ENCODE measurements around the gene TLE2.
A peak's percentile ranks its signal among the peaks of the same experiment; 100 is the strongest.

TLE2 gene

DNA sequence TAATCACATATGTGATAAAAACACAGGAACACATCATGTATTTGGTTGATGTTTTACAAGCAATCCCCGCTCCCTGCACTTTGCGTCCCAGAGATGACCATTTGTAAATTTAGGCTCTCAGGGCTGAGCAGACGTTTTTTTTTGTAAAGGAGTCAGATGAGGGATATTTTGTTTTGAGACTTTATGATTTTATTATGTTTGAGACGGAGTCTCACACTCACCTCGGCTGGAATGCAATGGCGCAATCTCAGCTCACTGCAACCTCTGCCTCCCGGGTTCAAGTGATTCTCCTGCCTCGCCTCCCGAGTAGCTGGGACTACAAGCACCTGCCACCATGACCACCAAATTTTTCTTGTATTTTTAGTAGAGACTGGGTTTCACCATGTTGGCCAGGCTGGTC is 50.3 kb downstream of the TLE2 start:
- H3K4me3 ChIP-seq (ENCODE audit: low read depth, low read length), result no peak overlapping the region
- no peak for DNase-seq (ENCODE audit: low read depth)
- in situ Hi-C loops (cut with HindIII; ENCODE audit: low sequenced_read_pairs), result no loop called here
- TF ChIP-seq, protein P1, sequence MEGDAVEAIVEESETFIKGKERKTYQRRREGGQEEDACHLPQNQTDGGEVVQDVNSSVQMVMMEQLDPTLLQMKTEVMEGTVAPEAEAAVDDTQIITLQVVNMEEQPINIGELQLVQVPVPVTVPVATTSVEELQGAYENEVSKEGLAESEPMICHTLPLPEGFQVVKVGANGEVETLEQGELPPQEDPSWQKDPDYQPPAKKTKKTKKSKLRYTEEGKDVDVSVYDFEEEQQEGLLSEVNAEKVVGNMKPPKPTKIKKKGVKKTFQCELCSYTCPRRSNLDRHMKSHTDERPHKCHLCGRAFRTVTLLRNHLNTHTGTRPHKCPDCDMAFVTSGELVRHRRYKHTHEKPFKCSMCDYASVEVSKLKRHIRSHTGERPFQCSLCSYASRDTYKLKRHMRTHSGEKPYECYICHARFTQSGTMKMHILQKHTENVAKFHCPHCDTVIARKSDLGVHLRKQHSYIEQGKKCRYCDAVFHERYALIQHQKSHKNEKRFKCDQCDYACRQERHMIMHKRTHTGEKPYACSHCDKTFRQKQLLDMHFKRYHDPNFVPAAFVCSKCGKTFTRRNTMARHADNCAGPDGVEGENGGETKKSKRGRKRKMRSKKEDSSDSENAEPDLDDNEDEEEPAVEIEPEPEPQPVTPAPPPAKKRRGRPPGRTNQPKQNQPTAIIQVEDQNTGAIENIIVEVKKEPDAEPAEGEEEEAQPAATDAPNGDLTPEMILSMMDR (IDR thresholded peaks at IDR 0.05; ENCODE audit: low read depth, low read length, missing control alignments), result no peak

DNA sequence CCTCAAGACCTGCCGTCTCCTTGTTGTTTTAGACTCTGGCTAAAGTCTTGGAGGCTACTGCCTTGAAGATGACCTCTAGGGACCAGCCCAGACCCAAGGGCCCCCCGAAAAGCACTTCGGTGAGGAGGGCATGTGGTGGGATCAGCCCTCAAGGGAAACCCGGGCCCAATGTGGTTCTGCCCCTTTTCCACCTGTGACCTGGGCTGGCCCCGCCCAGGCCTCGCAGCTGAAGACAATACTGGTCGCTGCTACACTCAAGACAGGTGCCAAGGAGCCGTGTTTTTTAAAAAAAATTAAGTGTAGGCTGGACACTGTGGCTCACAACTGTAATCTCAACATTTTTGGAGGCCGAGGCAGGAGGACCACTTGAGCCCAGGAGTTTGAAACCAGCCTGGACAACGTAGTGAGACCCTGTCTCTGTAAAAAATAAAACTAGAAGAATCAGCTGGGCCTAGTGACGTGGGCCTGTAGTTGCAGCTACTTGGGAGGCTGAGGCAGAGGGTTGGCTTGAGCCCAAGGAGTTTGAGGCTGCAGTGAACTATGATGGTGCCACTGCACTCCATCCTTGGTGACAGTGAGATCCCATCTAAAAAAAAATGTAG is 50.8 kb downstream of the TLE2 start:
- in situ Hi-C loops (cut with HindIII; ENCODE audit: low sequenced_read_pairs), result no loop called here
- no peak overlapping the region for H3K4me3 ChIP-seq (ENCODE audit: low read depth, low read length)
- no peak for DNase-seq (ENCODE audit: low read depth)
- TF ChIP-seq, protein P1 (IDR thresholded peaks at IDR 0.05; ENCODE audit: low read depth, low read length, missing control alignments), result no peak

DNA sequence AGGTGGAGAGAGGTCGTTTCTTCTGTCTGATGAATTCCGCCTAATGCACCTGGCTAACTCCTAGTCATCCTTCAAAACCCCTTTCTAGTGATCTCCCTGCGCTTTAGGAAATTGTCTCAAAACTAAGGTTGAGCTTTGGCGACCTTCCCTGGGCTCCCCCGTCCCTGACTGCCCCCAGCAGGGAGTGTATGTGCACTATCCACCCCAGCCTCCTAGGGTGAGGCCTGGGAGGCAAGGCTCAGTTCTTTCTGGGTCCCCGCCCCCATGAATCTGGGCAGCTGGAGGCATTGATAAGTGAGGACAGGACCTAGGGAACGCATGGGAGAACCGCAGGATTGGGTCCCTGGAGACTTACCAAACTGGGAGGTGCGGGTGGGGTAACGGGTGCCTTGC is 51.3 kb downstream of the TLE2 start:
- DNase-seq (ENCODE audit: low read depth), result no peak
- in situ Hi-C loops (cut with HindIII; ENCODE audit: low sequenced_read_pairs), result no loop called here
- no peak overlapping the region for H3K4me3 ChIP-seq (ENCODE audit: low read depth, low read length)
- TF ChIP-seq, protein P1 (IDR thresholded peaks at IDR 0.05; ENCODE audit: low read depth, low read length, missing control alignments), result no peak

DNA sequence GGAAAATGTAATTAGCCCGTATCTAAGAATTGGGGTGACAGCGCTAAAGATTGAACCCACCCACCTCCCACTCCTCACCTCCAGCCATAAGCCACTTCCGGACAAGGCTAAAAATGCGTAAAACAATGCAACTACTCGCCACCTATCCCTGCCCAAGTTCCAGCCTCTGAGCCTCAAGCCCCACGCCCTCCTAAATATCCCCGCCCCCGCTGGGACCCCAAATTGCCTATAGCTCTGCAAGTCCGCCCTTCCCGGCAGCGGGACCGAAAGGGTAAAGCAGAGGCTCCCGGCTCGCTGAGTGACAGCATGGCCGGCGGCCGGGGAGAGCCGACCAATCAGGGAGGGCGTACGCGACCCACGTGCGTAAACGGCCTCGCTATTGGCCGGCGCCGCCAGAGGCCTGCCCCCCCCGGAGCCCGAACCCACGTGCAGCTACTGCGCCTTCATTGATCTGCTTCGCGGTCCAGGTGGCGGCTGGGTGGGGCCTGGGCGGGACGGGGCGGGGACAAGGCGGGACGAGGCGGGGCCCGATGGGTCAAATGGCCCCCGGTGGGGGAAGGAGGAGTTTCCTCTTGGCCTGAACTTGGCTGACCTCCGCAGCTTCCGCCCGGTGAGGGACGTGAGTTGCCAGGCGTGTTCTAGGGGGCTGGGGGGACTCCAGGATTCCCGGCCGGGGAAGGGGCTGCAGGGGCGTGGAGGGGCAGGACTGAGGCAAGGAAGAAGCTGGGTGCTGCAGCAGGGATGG is 51.9 kb downstream of the TLE2 start, which contains the start of gene TLE6:
Gene TLE6 (plus strand): TSS at position 564 of the 745 bp plus-strand sequence. CDS start 670 bp downstream, outside the sequence.
- in situ Hi-C loops (cut with HindIII; ENCODE audit: low sequenced_read_pairs), result no loop called here
- H3K4me3 ChIP-seq (ENCODE audit: low read depth, low read length), result peak within 1 kb of the TSS; percentile 47
- peak; percentile 74 for DNase-seq (ENCODE audit: low read depth)
- TF ChIP-seq, protein P1 (IDR thresholded peaks at IDR 0.05; ENCODE audit: low read depth, low read length, missing control alignments), result no peak

DNA sequence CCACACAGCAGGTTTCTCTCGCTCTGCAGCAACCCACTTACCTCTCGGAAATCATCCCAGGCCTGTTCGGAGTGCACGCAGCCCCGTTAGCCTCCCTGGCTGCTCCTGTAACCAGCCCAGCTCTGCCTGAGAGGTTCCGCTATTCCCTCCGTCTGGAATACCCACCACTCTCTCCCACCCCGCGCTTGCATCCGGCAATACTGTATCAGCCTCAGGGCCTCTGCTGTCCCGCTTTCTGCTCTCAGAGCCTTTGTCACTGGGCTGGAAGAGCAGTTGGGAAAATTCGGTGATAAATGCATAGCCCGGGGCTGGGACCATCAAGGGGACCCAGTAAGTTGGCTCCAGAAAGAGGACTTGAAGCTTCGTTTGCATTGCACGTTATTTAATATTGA is 52.5 kb downstream of the TLE2 start:
- TF ChIP-seq, protein P1 (IDR thresholded peaks at IDR 0.05; ENCODE audit: low read depth, low read length, missing control alignments), result no peak
- in situ Hi-C loops (cut with HindIII; ENCODE audit: low sequenced_read_pairs), result no loop called here
- H3K4me3 ChIP-seq (ENCODE audit: low read depth, low read length), result peak overlapping the region; percentile 47
- DNase-seq (ENCODE audit: low read depth), result no peak

DNA sequence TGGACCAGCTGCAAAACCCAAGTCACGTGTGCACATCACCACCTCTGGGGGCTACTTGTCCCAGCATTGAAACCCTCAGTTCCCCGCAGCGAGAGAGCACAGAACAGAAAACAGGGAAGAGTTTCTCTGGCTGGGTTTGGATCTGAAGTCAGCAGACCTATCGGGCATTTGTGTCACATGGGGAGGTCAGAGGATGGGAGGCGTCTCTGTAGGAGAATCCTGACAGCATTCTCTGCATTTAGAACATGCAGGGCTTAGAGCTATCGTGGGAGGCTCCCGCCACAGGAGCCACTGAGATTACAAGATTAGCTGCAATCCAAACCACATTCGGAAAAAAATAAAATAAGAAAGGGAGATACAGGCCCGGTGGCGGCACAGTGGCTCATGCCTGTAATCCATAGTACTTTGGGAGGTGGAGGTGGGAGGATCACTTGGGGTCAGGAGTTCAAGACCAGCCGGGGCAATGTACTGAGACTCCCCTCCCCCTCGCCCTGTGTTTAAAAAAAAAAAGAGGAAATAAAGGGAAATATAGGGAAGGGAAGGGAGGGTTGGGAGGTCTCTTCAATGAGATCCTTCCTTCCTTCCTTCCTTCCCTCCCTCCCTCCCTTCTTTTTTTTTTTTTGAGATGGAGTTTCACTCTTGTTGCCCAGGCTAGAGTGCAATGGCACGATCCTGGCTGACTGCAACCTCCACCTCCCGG is 54.6 kb downstream of the TLE2 start:
- in situ Hi-C loops (cut with HindIII; ENCODE audit: low sequenced_read_pairs), result no loop called here
- H3K4me3 ChIP-seq (ENCODE audit: low read depth, low read length), result no peak overlapping the region
- no peak for DNase-seq (ENCODE audit: low read depth)
- TF ChIP-seq, protein P1 (IDR thresholded peaks at IDR 0.05; ENCODE audit: low read depth, low read length, missing control alignments), result no peak
